HEK293 (cell line): ENCODE measurements around the gene ZBTB47.

Experiments used
- CTCF ChIA-PET: fragments of 350-600 bp; formaldehyde crosslinking; extraction: SDS; loops from one replicate; lab custom pipeline; 2021; ENCODE audit warnings: antibody characterized with exemption; lab: Yijun Ruan, JAX
- POLR2A ChIA-PET: fragments of 300-600 bp; formaldehyde crosslinking; extraction: SDS; loops from one replicate; lab custom pipeline; 2020; ENCODE audit warnings: antibody characterized with exemption, inconsistent platforms; lab: Yijun Ruan, JAX
- H3K27ac ChIP-seq: fragments of 200-500 bp; sonication (Bioruptor generic); 2 replicates; pipeline ENCODE4 v1.5.1; 2014; ENCODE audit warnings: low read depth, low read length, control low read depth, inconsistent platforms; ENCODE audit errors: extremely low read depth
- H3K36me3 ChIP-seq, 2 experiments: fragments of 200-500 bp in 1 of 2; sonication (Bioruptor generic) in 1 of 2; 1 replicate in 1 of 2; 2 replicates in 1 of 2; pipeline ENCODE4 v1.5.1; 2014 to 2017; ENCODE audit warnings: inconsistent platforms in 2 of 2, low read length in 2 of 2; ENCODE audit not compliant: control insufficient read depth in 2 of 2, insufficient read depth in 1 of 2
- H3K4me1 ChIP-seq: fragments of 200-500 bp; sonication (Bioruptor generic); 2 replicates; pipeline ENCODE4 v1.5.1; 2014; ENCODE audit warnings: mild to moderate bottlenecking, low read length, inconsistent platforms; ENCODE audit not compliant: control insufficient read depth, insufficient read depth
- H3K4me3 ChIP-seq: 2 replicates; pipeline ENCODE4 v1.5.1; 2011; ENCODE audit warnings: low read depth, mild to moderate bottlenecking, control low read depth, low read length, moderate library complexity
- H3K9me3 ChIP-seq: fragments of 200-500 bp; sonication (Bioruptor generic); 2 replicates; pipeline ENCODE4 v1.5.1; 2014; ENCODE audit warnings: low read depth, low read length, inconsistent platforms; ENCODE audit not compliant: control insufficient read depth, insufficient read depth
- GLI4 ChIP-seq: fragments of 450-650 bp; formaldehyde crosslinking; IDR thresholded peaks from 2 replicates; pipeline ENCODE4 v1.5.1; 2016; ENCODE audit warnings: missing biosample characterization, missing genetic modification characterization
- HOXD13 ChIP-seq: sonication (generic); formaldehyde crosslinking; IDR thresholded peaks from 2 replicates; pipeline ENCODE4 v1.8.0; 2022; ENCODE audit warnings: missing genetic modification reagents, borderline replicate concordance
- MYNN ChIP-seq: fragments of 450-650 bp; formaldehyde crosslinking; IDR thresholded peaks from 2 replicates; pipeline ENCODE4 v1.5.1; 2016; ENCODE audit warnings: missing biosample characterization, missing genetic modification characterization, borderline replicate concordance
- SALL2 ChIP-seq: fragments of 450-650 bp; formaldehyde crosslinking; IDR thresholded peaks from 2 replicates; pipeline ENCODE4 v1.5.0; 2017; ENCODE audit warnings: missing biosample characterization, mild to moderate bottlenecking, missing genetic modification characterization, borderline replicate concordance
- ZFHX2 ChIP-seq: fragments of 450-650 bp; formaldehyde crosslinking; conservative IDR thresholded peaks from 2 replicates; pipeline ENCODE4 v1.5.1; 2016; ENCODE audit warnings: missing biosample characterization, missing genetic modification characterization
- ZNF140 ChIP-seq: fragments of 450-650 bp; formaldehyde crosslinking; IDR thresholded peaks from 2 replicates; pipeline ENCODE4 v1.5.1; 2016; ENCODE audit warnings: missing biosample characterization, missing genetic modification characterization
- ZNF211 ChIP-seq: fragments of 450-650 bp; formaldehyde crosslinking; IDR thresholded peaks from 2 replicates; pipeline ENCODE4 v1.5.1; 2016; ENCODE audit warnings: low read depth, missing biosample characterization, missing genetic modification characterization
- ZNF223 ChIP-seq: fragments of 450-650 bp; formaldehyde crosslinking; IDR thresholded peaks from 2 replicates; pipeline ENCODE4 v1.5.1; 2016; ENCODE audit warnings: missing biosample characterization, missing genetic modification characterization
- ZNF354C ChIP-seq: fragments of 450-650 bp; formaldehyde crosslinking; IDR thresholded peaks from 2 replicates; pipeline ENCODE4 v1.5.1; 2016; ENCODE audit warnings: missing biosample characterization, missing genetic modification characterization, low read depth, borderline replicate concordance
- ZNF513 ChIP-seq: fragments of 450-650 bp; IDR thresholded peaks from 2 replicates; pipeline ENCODE4 v1.5.1; 2018; ENCODE audit warnings: missing biosample characterization, missing genetic modification characterization
- ZNF548 ChIP-seq: fragments of 450-650 bp; formaldehyde crosslinking; IDR thresholded peaks from 2 replicates; pipeline ENCODE4 v1.5.1; 2016; ENCODE audit warnings: missing biosample characterization, missing genetic modification characterization
- ZNF600 ChIP-seq: fragments of 450-650 bp; formaldehyde crosslinking; IDR thresholded peaks from 2 replicates; pipeline ENCODE4 v1.5.1; 2016; ENCODE audit warnings: missing biosample characterization, missing genetic modification characterization
- ZNF626 ChIP-seq: fragments of 450-650 bp; sonication (Bioruptor Pico); formaldehyde crosslinking; IDR thresholded peaks from 2 replicates; pipeline ENCODE4 v1.5.1; 2018; ENCODE audit warnings: missing biosample characterization, missing genetic modification characterization, inconsistent platforms
- ZNF677 ChIP-seq: fragments of 450-650 bp; IDR thresholded peaks from 2 replicates; pipeline ENCODE4 v1.5.0; 2018; ENCODE audit warnings: missing biosample characterization, mild to moderate bottlenecking, missing genetic modification characterization, moderate library complexity
- ZNF776 ChIP-seq: fragments of 450-650 bp; formaldehyde crosslinking; IDR thresholded peaks from 2 replicates; pipeline ENCODE4 v1.5.0; 2017; ENCODE audit warnings: missing biosample characterization, missing genetic modification characterization, borderline replicate concordance
- ZSCAN23 ChIP-seq: fragments of 450-650 bp; formaldehyde crosslinking; IDR thresholded peaks from 2 replicates; pipeline ENCODE4 v1.5.1; 2016; ENCODE audit warnings: missing biosample characterization, missing genetic modification characterization
- TF ChIP-seq, protein P1 (sequence below): fragments of 450-650 bp; formaldehyde crosslinking; IDR thresholded peaks from 2 replicates; pipeline ENCODE4 v1.5.1; 2016; ENCODE audit warnings: missing biosample characterization, missing genetic modification characterization
- TF ChIP-seq, protein P2 (sequence below): fragments of 450-650 bp; formaldehyde crosslinking; IDR thresholded peaks from 2 replicates; pipeline ENCODE4 v1.5.1; 2017; ENCODE audit warnings: missing biosample characterization, missing genetic modification characterization
- TF ChIP-seq, protein P3 (sequence below): fragments of 450-650 bp; formaldehyde crosslinking; IDR thresholded peaks from 2 replicates; pipeline ENCODE4 v1.5.1; 2016; ENCODE audit warnings: missing biosample characterization, missing genetic modification characterization
- TF ChIP-seq, protein P4 (sequence below): fragments of 450-650 bp; formaldehyde crosslinking; conservative IDR thresholded peaks from 2 replicates; pipeline ENCODE4 v1.5.1; 2016; ENCODE audit warnings: low read depth, missing biosample characterization, missing genetic modification characterization

Gene ZBTB47

DNA sequence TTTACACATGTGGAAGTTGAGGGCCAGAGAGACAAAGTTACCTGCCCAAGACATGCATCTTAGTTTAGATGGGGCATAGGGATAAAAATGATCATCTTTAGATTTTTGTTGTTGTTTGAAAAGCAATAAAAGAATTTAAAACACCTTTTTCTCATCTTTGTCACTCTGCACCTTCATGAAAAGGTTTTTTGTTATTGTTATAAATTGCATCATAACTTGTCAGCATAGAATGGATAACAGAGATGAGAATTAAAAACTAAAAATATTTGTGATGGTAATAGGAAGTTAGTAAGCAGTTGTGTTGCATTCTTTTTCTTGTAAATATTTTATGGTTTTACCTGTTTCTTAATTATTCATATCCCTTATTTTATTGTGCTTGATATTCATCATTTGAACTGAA is 13.4 kb upstream of the ZBTB47 start (continued):
- no peak for TF ChIP-seq ZNF776 (tag by site-specific recombination)

GRCh38 chr3:42640771-42641370 is 12.6 kb upstream of the ZBTB47 start:
- POLR2A ChIA-PET: interaction anchor here (0.7 kb wide), 1 partner anchor 51 kb away, joined by 3 read pairs; no protein-coding TSS in a partner anchor
- no peak overlapping the region for H3K4me3 ChIP-seq
- peaks cover 21 to 92% of the 10 kb centered on the region in 2 experiments for H3K36me3 ChIP-seq
- H3K9me3 ChIP-seq: no peaks in the 10 kb centered on the region
- CTCF ChIA-PET: interaction anchor here (0.8 to 1.2 kb wide), 2 partner anchors 22 to 139 kb away, joined by 3 to 7 read pairs; no protein-coding TSS in a partner anchor
- TF ChIP-seq MYNN: no peak
- no peak for TF ChIP-seq GLI4 (tag by site-specific recombination)
- no peak for TF ChIP-seq ZNF223 (tag by site-specific recombination)
- TF ChIP-seq SALL2 (tag by site-specific recombination): no peak
- no peak for TF ChIP-seq ZSCAN23 (tag by site-specific recombination)
- TF ChIP-seq HOXD13: no peak
- no peak for TF ChIP-seq ZNF513 (tag by site-specific recombination)
- TF ChIP-seq, protein P1, sequence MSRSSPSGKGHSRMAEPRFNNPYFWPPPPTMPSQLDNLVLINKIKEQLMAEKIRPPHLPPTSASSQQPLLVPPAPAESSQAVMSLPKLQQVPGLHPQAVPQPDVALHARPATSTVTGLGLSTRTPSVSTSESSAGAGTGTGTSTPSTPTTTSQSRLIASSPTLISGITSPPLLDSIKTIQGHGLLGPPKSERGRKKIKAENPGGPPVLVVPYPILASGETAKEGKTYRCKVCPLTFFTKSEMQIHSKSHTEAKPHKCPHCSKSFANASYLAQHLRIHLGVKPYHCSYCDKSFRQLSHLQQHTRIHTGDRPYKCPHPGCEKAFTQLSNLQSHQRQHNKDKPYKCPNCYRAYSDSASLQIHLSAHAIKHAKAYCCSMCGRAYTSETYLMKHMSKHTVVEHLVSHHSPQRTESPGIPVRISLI (tag by site-specific recombination): no peak
- no peak for TF ChIP-seq ZFHX2
- TF ChIP-seq ZNF354C: no peak
- TF ChIP-seq ZNF211: no peak
- no peak for TF ChIP-seq ZNF140 (tag by site-specific recombination)
- TF ChIP-seq, protein P2, sequence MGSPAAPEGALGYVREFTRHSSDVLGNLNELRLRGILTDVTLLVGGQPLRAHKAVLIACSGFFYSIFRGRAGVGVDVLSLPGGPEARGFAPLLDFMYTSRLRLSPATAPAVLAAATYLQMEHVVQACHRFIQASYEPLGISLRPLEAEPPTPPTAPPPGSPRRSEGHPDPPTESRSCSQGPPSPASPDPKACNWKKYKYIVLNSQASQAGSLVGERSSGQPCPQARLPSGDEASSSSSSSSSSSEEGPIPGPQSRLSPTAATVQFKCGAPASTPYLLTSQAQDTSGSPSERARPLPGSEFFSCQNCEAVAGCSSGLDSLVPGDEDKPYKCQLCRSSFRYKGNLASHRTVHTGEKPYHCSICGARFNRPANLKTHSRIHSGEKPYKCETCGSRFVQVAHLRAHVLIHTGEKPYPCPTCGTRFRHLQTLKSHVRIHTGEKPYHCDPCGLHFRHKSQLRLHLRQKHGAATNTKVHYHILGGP (tag by site-specific recombination): no peak
- TF ChIP-seq, protein P3, sequence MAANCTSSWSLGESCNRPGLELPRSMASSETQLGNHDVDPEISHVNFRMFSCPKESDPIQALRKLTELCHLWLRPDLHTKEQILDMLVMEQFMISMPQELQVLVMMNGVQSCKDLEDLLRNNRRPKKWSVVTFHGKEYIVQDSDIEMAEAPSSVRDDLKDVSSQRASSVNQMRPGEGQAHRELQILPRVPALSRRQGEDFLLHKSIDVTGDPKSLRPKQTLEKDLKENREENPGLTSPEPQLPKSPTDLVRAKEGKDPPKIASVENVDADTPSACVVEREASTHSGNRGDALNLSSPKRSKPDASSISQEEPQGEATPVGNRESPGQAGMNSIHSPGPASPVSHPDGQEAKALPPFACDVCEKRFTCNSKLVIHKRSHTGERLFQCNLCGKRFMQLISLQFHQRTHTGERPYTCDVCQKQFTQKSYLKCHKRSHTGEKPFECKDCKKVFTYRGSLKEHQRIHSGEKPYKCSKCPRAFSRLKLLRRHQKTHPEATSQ (tag by site-specific recombination): no peak
- TF ChIP-seq ZNF626 (tag by site-specific recombination): no peak
- TF ChIP-seq, protein P4, sequence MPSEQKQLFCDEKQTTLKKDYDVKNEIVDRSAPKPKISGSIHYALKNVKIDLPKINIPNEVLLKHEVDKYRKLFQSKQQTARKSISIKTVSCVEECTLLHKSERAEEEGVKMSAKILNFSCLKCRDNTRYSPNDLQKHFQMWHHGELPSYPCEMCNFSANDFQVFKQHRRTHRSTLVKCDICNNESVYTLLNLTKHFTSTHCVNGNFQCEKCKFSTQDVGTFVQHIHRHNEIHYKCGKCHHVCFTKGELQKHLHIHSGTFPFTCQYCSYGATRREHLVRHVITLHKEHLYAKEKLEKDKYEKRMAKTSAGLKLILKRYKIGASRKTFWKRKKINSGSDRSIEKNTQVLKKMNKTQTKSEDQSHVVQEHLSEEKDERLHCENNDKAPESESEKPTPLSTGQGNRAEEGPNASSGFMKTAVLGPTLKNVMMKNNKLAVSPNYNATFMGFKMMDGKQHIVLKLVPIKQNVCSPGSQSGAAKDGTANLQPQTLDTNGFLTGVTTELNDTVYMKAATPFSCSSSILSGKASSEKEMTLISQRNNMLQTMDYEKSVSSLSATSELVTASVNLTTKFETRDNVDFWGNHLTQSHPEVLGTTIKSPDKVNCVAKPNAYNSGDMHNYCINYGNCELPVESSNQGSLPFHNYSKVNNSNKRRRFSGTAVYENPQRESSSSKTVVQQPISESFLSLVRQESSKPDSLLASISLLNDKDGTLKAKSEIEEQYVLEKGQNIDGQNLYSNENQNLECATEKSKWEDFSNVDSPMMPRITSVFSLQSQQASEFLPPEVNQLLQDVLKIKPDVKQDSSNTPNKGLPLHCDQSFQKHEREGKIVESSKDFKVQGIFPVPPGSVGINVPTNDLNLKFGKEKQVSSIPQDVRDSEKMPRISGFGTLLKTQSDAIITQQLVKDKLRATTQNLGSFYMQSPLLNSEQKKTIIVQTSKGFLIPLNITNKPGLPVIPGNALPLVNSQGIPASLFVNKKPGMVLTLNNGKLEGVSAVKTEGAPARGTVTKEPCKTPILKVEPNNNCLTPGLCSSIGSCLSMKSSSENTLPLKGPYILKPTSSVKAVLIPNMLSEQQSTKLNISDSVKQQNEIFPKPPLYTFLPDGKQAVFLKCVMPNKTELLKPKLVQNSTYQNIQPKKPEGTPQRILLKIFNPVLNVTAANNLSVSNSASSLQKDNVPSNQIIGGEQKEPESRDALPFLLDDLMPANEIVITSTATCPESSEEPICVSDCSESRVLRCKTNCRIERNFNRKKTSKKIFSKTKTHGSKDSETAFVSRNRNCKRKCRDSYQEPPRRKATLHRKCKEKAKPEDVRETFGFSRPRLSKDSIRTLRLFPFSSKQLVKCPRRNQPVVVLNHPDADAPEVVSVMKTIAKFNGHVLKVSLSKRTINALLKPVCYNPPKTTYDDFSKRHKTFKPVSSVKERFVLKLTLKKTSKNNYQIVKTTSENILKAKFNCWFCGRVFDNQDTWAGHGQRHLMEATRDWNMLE (tag by site-specific recombination): no peak
- no peak for TF ChIP-seq ZNF600 (tag by site-specific recombination)
- TF ChIP-seq ZNF548: no peak
- no peak for TF ChIP-seq ZNF677 (tag by site-specific recombination)
- H3K4me1 ChIP-seq: no peaks in the 10 kb centered on the region
- H3K27ac ChIP-seq: no peak overlapping the region
